Cardiac septum (tissue), 1 donor: ENCODE measurements around the gene FLNB. TPM values are rescaled to one million over a fixed set of nuclear protein-coding genes. Genes with fewer than 3 reads are reported as not detected.

Experiments
- DNase-seq: peaks from one replicate; pipeline ENCODE4 v3.0.0-alpha.2; 2020; ENCODE audit warnings: low spot score
- intact Hi-C: fragments of 100-400 bp; cut with DNase I; formaldehyde crosslinking; loops from one replicate; pipeline ENCODE4 v1.14.0; 2022
- total RNA-seq: library from RNA; stranded (reverse); fragmentation: NEBNext Ultra II Directional; extraction: Animal tissue kit (Norgen Biotek cat#: 25700); gene quantifications from one replicate; pipeline ENCODE4 v1.2.1, GENCODE V29; 2021
- donor health status: DM: no; HTN: no; CAD: no.

The FLNB gene
- total RNA-seq, 1 donor from 2014 or later, result 58.1 TPM

DNA sequence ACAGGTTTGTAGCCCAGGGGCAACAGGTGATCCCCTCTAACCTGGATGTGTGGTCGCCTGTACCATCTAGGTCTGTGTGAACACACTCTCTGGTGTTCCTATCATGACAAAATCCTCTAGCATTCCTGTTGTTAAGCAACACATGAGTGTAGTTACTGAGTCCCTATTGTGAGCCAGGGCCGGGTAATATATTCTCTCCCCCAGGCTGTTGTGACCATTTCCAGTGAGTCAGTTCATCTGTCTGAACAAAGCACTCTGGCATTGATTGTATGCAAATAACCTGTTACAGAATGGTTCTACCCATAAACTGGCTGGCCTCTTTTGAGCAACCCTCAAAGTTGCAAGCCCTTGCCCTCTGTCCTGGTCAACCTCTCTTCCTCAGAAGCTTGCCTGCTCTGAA, 2.6 kb upstream of the FLNB start:
- intact Hi-C loops, result no loop called here

DNA sequence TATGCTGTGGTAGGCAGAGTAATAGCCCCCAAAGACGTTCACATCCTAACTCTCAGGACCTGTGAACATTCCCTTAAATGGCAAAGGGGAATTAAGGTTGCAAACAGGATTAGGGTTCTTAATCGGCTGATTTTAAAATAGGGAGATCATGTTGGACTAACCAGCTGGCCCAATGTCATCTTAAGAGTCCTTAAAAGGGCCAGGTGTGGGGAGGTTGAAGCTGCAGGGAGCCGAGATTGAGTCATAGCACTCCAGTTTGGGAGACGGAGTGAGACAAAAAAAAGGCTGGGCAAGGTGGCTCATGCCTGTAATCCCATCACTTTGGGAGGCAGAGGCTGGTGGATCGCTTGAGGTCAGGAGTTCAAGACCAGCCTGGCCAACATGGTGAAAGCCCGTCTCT, 1.6 kb upstream of the FLNB start:
- peak; percentile 27 for DNase-seq

More for the DNA sequence above, 2.6 kb upstream of the FLNB start:
- peak; percentile 20 for DNase-seq

DNA sequence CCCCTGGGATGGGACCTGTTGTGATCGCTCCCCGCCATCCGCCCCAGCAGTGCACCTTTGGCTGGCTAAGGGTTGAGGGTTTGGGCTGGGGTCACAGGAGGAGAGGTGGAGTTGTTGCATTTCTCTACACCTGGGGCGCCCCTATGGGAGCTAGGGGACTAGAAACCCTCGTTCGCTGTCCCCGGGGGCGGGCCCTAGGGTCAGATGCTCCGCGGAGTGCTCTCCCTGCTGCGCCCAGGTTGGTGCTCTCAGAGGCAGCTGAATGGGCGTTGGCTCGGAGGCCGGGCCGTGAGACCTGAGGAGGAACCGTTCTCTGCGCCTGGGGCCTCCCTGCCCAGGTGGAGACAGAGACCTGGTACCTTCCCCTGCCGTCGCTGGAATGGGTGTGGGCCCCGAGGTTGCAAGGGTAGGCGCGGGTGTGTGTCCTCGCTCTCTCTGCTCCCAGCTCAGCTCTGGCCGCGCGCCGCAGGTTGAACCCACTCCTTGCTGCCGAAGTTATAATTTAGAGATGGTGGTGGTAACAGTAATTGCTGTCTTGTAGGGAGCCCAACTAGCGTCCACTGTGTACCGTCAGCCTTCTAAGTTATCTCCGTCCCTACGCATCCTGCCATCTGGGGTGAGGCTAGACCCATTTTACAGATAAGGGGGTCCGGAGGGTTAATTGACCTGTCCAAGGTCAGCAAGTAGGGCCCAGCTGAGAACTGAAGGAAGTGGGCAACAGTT, 965 bp downstream of the FLNB start:
- no peak for DNase-seq
- intact Hi-C loops, result loop anchor here (2.0 kb wide), 1 partner anchor 166 kb away; no protein-coding TSS in a partner anchor

More for the DNA sequence above, 1.6 kb upstream of the FLNB start:
- intact Hi-C loops, result no loop called here

DNA sequence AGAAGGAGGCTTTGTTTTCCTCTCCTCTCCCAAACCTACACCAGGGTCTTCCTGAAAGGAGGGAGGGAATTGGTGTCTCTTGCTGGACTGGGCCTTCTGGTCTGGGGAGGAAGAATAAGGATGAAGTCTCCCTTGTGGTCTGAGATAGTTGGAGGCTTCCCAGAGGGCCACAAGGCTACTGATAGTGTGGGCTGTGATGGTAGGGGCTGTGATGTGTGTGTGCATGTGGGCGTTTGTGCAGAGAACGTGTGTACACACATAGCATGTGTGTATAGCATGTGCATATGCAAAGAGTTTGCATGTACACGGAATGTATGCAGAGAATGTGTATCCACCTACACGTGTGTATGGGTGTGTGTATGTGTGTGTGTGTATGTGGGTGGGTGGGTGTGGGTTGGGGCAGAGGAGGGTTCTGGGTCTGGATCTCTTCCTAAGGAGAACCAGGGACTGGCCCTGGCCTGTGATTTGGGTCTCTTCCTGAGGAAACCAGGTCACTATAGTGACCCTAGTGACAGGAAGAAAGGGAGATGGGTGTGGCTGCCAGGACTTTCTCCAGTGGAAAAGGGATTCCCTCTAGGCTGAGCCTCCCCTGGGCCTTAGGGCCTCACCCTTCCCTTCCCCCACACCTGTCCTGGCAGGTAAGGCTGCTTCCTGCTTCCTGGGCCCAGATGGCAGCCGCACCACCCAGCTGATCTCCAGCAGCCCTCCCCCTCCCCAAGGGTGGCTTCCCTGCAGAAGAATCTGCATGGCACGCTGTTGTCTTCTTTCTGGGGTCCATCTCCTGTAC, 1.7 kb downstream of the FLNB start:
- intact Hi-C loops, result loop anchor here (2.0 to 5.0 kb wide), 3 partner anchors 42 to 165 kb away; no protein-coding TSS in a partner anchor
- DNase-seq, result no peak

DNA sequence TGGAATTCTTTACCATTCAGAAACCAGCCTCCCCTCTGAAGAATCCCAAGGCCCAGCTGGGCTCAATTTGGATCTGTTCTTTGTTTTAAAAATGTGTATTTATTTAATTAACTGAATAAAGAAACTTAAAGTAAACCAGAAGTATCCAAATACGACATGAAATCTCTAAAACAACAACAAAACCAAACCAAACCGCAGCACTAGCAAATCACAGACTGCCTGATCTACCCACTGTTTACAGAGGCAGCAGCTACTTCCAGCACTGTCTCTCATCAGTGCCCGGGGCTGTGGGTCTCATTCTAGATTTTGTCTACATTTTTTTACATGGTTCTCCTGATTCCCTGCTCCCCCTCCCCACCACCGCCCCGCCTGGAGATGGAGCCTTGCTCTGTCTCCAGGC, 2.3 kb downstream of the FLNB start:
- intact Hi-C loops, result loop anchor here (5.0 kb wide), 2 partner anchors 42 to 72 kb away; no protein-coding TSS in a partner anchor

DNA sequence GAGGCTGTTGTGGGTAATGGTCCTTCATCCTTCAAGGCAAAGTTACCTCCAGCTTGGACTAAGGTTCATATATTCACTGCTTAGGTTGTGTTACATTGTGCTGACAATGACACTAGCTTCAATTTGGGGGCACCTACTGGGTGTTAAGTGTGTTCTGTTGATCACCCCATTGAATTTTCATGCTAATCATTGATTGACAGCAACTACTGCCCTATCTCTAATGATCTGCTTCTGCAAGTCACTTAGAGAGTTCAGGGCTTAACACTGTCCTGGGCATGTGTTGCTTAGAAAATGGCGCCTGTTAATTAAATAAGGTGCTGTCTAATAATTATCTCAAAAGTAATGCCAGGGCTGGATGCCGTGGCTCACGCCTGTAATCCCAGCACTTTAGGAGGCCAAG, 3.4 kb downstream of the FLNB start:
- DNase-seq, result no peak
- intact Hi-C loops, result loop anchor here (5.0 kb wide), 2 partner anchors 41 to 71 kb away; no protein-coding TSS in a partner anchor

More for the DNA sequence above, 2.3 kb downstream of the FLNB start:
- DNase-seq, result no peak

DNA sequence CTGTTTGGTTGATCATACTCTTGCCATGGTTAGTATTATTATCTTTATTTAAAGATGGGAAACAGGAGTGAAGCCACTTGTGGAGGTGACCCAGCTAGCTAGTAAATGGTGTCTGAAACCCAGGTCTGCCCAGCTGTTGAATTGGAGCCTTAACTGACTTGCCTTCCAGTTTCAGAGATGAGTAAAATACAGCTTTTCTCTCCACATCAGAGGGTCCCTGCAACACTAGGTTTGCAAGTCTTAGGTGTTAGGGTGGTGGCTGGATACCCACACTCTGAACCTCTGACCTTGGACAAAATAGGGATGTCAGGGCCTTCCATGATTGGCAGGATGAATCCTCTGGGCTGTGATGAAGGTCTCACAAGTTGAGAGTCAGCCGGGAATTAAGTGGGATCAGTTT, 4.1 kb downstream of the FLNB start:
- intact Hi-C loops, result loop anchor here (5.0 kb wide), 2 partner anchors 40 to 70 kb away; no protein-coding TSS in a partner anchor
- no peak for DNase-seq

DNA sequence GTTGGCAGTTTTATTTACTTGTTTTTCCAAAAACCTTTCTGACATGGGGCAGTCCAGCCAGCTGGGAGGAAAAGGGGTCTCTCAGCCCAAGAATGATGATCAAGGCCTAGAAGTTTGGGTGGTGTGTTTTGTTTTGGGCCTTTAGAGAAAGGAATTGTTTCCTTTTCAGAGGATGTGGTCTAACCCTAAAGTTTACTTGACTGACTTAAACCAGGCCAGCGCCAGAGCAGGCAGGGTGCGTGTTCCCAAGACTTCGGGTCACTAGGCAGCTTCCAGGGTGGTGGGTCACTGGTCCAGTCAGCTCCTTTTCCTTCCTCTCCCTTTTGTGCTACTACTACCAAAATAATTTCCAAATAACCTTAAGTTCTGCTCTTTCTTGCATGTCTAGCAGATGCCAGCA, 4.9 kb downstream of the FLNB start:
- intact Hi-C loops, result loop anchor here (5.0 kb wide), 2 partner anchors 39 to 69 kb away; no protein-coding TSS in a partner anchor
- no peak for DNase-seq

DNA sequence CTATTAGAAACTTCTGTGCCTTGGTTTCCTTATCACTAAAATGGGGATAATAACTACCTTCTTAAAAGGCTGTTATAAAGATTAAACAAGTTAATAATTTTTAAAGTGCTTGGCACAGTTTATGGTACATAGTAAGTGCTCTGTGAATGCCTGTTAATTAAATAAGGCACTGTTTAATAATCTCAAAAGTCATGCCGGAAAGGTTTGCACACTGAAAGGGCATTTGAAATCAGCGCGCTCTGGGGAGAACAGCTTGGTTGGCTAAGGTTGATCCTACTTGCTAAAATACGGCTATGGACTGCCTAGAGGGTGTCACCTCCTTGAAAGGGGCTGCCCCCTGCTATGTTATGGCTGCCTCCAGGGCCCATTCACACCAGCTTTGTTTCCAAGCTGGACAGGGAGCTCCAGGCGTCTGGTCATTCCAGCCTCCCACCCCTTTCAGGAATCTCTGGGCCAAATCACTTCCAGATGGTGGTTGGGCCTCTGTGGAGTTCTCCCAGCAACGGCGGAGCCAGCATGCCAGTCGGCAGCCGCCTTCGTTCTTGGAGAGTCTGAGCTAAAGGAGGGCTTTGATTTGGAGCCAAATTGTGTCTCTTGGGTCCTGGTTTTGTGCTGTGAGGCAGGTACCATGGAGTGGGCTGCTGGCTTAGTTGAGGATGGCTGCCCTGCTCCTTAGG, 5.9 kb downstream of the FLNB start:
- DNase-seq, result no peak
- intact Hi-C loops, result loop anchor here (5.0 kb wide), 2 partner anchors 38 to 68 kb away; no protein-coding TSS in a partner anchor

DNA sequence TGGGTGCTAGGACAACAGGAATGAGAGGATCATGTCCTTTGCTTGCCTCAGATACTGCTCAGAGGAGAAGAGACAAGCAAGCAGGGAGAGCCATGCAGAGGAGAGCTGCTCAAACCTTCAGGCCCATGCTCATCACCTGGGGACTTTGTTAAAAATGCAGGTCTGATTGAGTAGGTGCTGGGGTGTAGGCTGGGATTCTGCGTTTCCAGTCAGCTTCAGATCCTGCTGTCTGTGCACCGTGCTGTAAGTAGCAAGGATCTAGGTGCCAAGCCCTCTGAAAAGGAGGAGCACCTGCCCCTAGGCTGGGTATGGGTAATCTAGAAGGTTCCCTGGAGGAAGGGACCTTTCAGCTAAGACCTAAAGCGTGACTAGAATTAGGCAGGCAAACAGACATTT, 7.3 kb downstream of the FLNB start:
- DNase-seq, result no peak
- intact Hi-C loops, result no loop called here

DNA sequence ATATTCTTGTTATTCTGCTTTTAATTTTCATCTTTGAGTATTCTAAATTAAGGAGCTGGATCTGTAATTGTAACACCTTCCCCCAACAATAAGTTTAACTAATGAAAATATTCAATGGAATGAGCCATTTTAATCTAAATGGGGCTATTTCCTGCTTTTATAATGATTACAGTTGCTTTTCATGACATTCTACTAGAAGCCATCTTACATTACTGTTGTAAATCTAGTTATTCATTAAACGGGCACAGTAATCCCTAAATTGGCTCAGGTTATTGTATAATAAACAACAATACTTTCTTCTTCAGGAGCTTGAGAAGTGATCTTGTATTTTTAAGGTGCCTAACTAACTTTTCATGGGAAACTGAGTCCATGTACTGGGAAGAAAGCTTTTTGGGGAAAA, 8.5 kb downstream of the FLNB start:
- DNase-seq, result no peak
- intact Hi-C loops, result no loop called here

DNA sequence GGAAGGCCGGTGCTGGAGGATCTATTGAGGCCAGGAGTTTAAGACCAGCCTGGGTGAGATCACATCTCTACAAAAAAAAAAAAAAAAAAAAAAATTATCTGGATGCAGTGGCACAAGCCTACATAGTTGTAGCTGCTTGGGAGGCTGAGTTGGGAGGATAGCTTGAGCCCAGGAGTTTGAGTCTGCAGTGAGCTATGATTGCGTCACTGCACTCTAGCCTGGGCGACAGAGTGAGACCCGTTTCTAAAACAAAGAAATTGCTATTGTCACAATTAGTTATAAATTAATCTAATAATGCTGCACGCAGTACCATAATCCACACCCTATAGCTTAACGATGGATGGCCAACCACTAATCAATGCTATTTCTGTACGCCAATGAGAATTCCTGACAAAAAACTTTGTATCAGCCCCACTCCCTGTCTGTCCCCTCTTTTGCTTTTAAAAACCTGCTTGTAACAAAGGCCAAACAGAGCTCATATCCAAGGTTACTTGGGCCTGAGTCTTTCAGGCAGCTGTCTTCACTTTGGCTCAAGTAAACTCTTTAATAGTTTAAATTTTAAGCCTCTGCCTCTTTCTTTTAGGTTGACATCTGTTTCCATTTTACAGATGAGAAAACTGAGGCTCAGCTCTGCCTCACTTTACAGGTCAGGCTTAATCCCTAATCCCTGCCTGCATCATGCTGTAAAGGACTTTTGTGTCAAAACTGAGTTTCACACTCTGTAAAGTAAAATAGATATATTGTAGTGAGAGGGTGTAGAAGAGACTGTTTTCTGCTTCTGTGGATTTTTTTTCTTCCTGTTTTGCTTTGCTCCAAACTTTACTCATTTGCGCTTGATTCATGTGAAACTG, 10.9 kb downstream of the FLNB start:
- no peak for DNase-seq
- intact Hi-C loops, result no loop called here

DNA sequence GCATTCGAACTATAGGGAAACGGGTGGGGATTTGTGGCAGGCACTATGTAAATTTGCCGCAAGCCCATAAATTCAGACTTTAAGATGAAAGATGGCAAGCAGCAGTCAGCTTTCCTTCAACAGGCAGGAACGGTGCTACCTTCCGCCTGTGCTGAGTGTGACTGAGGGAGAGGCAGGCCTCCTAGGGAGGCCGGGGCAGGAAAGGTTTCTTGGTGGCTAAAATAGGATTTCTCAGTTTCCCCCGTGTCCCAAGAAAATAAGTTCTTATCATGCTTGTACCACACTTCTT, 12.5 kb downstream of the FLNB start:
- no peak for DNase-seq
- intact Hi-C loops, result no loop called here

DNA sequence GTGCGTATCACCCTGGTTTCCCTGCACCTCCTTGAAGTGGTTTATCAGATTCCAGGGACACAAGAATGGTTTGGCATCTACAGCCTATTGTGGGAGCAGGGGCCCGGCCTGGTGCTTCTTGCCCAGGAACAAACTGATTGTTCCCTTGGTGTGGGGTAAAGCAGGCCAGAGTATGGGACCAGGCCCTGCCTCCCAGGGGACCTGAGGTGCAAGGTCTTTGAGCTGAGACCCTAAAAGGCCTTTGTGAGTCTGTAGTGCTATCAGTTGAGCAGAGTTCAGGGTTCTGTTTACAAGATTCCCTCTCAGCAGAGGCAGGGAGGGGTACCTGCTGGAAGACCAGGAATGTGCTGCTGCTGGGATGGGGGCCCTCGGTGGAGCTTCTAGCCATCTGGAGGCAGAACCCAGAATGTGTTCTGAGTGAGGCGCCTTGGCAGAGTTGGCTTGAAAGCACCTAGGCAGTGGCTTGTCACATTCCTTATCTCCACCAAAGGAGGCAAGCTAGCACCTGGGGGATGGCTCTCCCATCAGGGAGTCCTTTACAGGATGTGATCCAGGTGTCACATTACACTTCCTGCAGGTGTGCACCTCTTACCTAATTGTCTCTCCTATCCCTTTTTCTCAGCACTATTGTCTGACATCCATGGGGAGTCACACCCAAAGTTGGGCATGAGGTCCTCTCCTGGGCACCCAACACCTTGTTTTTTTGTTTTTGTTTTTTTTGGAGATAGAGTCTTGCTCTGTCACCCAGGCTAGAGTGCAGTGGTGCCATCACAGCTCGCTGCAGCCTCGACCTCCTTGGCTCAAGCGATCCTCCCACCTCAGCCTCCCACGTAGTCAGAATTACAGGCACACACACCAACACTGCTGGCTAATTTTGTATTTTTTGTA, 13.1 kb downstream of the FLNB start:
- intact Hi-C loops, result no loop called here

DNA sequence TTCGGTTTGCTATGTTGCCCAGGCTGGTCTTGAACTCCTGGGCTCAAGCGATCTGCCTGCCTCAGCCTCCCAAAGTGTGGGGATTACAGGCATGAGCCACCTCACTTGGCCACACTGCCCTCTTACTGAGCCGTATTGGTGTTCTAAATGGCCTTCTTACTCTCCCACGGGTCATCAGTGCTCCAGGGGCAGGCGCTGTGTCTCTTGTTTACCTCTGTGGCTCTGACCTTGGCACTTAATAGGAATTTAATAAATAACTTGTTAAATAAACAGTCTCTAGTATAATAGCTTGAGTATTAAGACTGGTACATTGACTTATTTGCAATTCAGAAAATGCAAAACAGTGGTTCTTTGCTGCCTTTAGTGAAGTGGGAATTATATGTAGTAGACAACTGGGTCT, 13.7 kb downstream of the FLNB start:
- DNase-seq, result no peak
- intact Hi-C loops, result no loop called here

More for the DNA sequence above, 13.1 kb downstream of the FLNB start:
- no peak for DNase-seq

DNA sequence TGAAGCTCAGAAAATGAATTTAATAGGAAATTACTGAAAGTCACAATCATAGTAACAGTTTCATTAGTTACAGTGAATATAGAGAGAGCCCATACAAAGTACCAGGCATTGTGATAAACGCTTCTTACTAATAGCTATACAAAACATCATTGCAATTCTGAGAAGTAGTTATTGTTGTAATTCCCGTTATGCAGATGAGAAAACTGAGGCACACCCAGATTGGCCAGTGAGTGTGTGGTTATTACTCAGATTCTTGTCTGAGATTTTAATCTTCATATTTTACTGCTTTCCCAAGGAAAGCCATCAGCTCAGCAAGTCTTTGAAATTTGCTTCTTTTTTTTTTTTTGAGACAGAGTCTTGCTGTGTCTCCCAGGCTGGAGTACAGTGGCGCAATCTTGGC, 14.3 kb downstream of the FLNB start:
- intact Hi-C loops, result no loop called here
- no peak for DNase-seq

DNA sequence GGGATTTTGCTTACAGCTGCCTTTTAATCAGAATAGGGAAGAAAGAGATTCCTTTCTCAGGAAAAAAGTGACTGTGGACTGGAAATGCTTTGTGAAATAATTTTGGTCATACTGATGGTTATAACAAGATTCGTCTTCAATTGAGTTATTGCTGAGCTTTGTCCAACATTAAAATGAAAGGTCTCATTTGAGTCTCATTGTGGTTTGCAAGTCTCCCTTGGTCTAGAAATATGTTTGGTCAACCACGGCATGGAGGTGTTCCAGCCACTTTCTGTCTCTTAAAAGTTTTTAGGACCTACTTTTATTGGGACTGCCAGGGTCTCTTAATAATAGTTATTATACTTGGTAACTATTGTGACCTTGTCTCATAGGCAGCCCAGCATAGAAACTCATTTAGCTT, 15.3 kb downstream of the FLNB start:
- intact Hi-C loops, result no loop called here
- DNase-seq, result no peak

DNA sequence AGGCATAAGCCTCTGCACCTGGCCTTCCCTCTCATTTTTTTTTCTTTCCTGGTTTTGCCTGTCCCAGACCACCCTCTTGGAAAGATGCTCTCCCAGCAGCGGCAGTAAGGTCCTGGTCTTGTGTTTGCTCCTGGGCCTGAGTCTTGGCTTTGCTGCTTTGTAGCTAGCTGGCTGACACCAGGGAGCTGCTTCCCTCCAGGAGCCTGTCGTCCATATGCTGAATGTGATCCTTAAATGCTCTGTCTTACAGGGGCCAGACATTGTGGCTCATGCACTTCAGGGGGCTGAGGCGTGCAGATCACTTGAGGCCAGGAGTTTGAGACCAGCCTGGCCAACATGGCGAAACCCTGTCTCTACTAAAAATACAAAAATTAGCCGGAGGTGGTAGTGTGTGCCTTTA, 17.2 kb downstream of the FLNB start:
- no peak for DNase-seq
- intact Hi-C loops, result no loop called here
